ENCODE measurements around the gene LRFN2.

The LRFN2 gene

GRCh38 chr6:40398810-40399477 lies 188.2 kb downstream of the LRFN2 start:
- DNase-seq (ENCODE audit: low read depth) = no peak

- DNase-seq (ENCODE audit: low read depth) = no peak
These were observed 189.0 kb downstream of the LRFN2 start for GRCh38 chr6:40398034-40398691.

GRCh38 chr6:40397287-40398033 lies 189.7 kb downstream of the LRFN2 start:
- no peak for DNase-seq (ENCODE audit: low read depth)

- DNase-seq (ENCODE audit: low read depth) = no peak
These were observed 191.5 kb downstream of the LRFN2 start for GRCh38 chr6:40395698-40396076.

- DNase-seq (ENCODE audit: low read depth) = no peak
These were observed 192.0 kb downstream of the LRFN2 start for GRCh38 chr6:40395066-40395697.

- DNase-seq (ENCODE audit: low read depth) = no peak
These were observed 192.8 kb downstream of the LRFN2 start for GRCh38 chr6:40394381-40394780.

GRCh38 chr6:40393641-40394040 lies 193.5 kb downstream of the LRFN2 start:
- no peak for DNase-seq (ENCODE audit: low read depth)

- no peak for DNase-seq (ENCODE audit: low read depth)
These were observed 194.6 kb downstream of the LRFN2 start for GRCh38 chr6:40392589-40392988.

- no peak for DNase-seq (ENCODE audit: low read depth)
These were observed 195.2 kb downstream of the LRFN2 start for GRCh38 chr6:40391851-40392517.

GRCh38 chr6:40391086-40391485 lies 196.1 kb downstream of the LRFN2 start:
- no peak for DNase-seq (ENCODE audit: low read depth)

- no peak for DNase-seq (ENCODE audit: low read depth)
These were observed 196.9 kb downstream of the LRFN2 start for GRCh38 chr6:40390144-40390800.

- DNase-seq (ENCODE audit: low read depth) = no peak
These were observed 197.9 kb downstream of the LRFN2 start for GRCh38 chr6:40389254-40389653.

- DNase-seq (ENCODE audit: low read depth) = no peak
These were observed 199.3 kb downstream of the LRFN2 start for GRCh38 chr6:40387871-40388264.

GRCh38 chr6:40387127-40387870 lies 199.9 kb downstream of the LRFN2 start:
- no peak for DNase-seq (ENCODE audit: low read depth)

- DNase-seq (ENCODE audit: low read depth) = no peak
These were observed 201.0 kb downstream of the LRFN2 start for GRCh38 chr6:40386200-40386599.

- no peak for DNase-seq (ENCODE audit: low read depth)
These were observed 203.6 kb downstream of the LRFN2 start for GRCh38 chr6:40383348-40384115.

GRCh38 chr6:40380271-40380670 lies 206.9 kb downstream of the LRFN2 start:
- no peak for DNase-seq (ENCODE audit: low read depth)

GRCh38 chr6:40379811-40380210 lies 207.4 kb downstream of the LRFN2 start:
- DNase-seq (ENCODE audit: low read depth) = no peak

GRCh38 chr6:40378725-40379074 lies 208.5 kb downstream of the LRFN2 start:
- DNase-seq (ENCODE audit: low read depth) = no peak

GRCh38 chr6:40378071-40378724 lies 209.0 kb downstream of the LRFN2 start:
- DNase-seq (ENCODE audit: low read depth) = no peak
